Liver (tissue), 3 donors: ENCODE results near the gene TAB2.

Experiments
- ATF3 ChIP-seq: IDR thresholded peaks from 2 replicates; pipeline ENCODE4 v1.6.1; 2016; ENCODE audit warnings: antibody characterized with exemption
- CTCF ChIP-seq: fragments of 150-350 bp; IDR thresholded peaks from 2 replicates; pipeline ENCODE4 v1.5.1; 2017; ENCODE audit warnings: improper control_type of control experiment, low read depth, low read length; ENCODE audit not compliant: missing input control
- EGR1 ChIP-seq, 2 donors: IDR thresholded peaks; 2 replicates each; pipeline ENCODE4 v1.6.1; 2016 to 2018; ENCODE audit warnings: antibody characterized with exemption in 2 of 2, low read depth in 2 of 2
- FOXA2 ChIP-seq: IDR thresholded peaks from 2 replicates; pipeline ENCODE4 v1.6.1; 2016; ENCODE audit warnings: antibody characterized with exemption
- GABPA ChIP-seq, 2 donors: IDR thresholded peaks in 1 of 2; conservative IDR thresholded peaks in 1 of 2; 2 replicates each; pipeline ENCODE4 v1.6.1; 2016; ENCODE audit warnings: antibody characterized with exemption in 2 of 2, mild to moderate bottlenecking in 1 of 2, moderate library complexity in 1 of 2
- JUND ChIP-seq, 2 donors: IDR thresholded peaks; 2 replicates each; pipeline ENCODE4 v1.6.1; 2016; ENCODE audit warnings: antibody characterized with exemption in 2 of 2
- MAX ChIP-seq: IDR thresholded peaks from 2 replicates; pipeline ENCODE4 v1.6.1; 2016; ENCODE audit warnings: antibody characterized with exemption
- RAD21 ChIP-seq, 2 donors: IDR thresholded peaks; 2 replicates each; pipeline ENCODE4 v1.6.1; 2016; ENCODE audit warnings: antibody characterized with exemption in 2 of 2, mild to moderate bottlenecking in 2 of 2
- RXRA ChIP-seq, 2 donors: IDR thresholded peaks; 2 replicates each; pipeline ENCODE4 v1.6.1; 2017 to 2018; ENCODE audit warnings: antibody characterized with exemption in 2 of 2, mild to moderate bottlenecking in 1 of 2
- SP1 ChIP-seq: IDR thresholded peaks from 2 replicates; pipeline ENCODE4 v1.6.1; 2018; ENCODE audit warnings: antibody characterized with exemption, mild to moderate bottlenecking
- TAF1 ChIP-seq: conservative IDR thresholded peaks from 2 replicates; pipeline ENCODE4 v1.6.1; 2016; ENCODE audit warnings: antibody characterized with exemption, mild to moderate bottlenecking
- YY1 ChIP-seq: IDR thresholded peaks from 2 replicates; pipeline ENCODE4 v1.6.1; 2016; ENCODE audit warnings: antibody characterized with exemption, mild to moderate bottlenecking
- TF ChIP-seq, protein P1 (sequence below): IDR thresholded peaks from 2 replicates; pipeline ENCODE4 v1.6.1; 2016; ENCODE audit warnings: antibody characterized with exemption, mild to moderate bottlenecking
- donor health status: healthy.
- donor health status: healthy.

- TF ChIP-seq CTCF (no peak), ATF3 (no peak), MAX (no peak), RAD21 (IDR thresholded peaks at IDR 0.05) (no peak), SP1 (no peak), TAF1 (no peak), EGR1 (IDR thresholded peaks at IDR 0.05; ENCODE audit: low read depth in 2 of 2) (no peak), GABPA (IDR thresholded peaks at IDR 0.05 in 1 of 2, conservative IDR thresholded peaks at IDR 0.05 in 1 of 2) (no peak), FOXA2 (no peak), YY1 (no peak), RXRA (IDR thresholded peaks at IDR 0.05) (no peak), JUND (IDR thresholded peaks at IDR 0.05) (no peak)
- TF ChIP-seq, protein P1, sequence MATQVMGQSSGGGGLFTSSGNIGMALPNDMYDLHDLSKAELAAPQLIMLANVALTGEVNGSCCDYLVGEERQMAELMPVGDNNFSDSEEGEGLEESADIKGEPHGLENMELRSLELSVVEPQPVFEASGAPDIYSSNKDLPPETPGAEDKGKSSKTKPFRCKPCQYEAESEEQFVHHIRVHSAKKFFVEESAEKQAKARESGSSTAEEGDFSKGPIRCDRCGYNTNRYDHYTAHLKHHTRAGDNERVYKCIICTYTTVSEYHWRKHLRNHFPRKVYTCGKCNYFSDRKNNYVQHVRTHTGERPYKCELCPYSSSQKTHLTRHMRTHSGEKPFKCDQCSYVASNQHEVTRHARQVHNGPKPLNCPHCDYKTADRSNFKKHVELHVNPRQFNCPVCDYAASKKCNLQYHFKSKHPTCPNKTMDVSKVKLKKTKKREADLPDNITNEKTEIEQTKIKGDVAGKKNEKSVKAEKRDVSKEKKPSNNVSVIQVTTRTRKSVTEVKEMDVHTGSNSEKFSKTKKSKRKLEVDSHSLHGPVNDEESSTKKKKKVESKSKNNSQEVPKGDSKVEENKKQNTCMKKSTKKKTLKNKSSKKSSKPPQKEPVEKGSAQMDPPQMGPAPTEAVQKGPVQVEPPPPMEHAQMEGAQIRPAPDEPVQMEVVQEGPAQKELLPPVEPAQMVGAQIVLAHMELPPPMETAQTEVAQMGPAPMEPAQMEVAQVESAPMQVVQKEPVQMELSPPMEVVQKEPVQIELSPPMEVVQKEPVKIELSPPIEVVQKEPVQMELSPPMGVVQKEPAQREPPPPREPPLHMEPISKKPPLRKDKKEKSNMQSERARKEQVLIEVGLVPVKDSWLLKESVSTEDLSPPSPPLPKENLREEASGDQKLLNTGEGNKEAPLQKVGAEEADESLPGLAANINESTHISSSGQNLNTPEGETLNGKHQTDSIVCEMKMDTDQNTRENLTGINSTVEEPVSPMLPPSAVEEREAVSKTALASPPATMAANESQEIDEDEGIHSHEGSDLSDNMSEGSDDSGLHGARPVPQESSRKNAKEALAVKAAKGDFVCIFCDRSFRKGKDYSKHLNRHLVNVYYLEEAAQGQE, result no peak
Observed at GRCh38 chr6:149453597-149454345, 136.3 kb downstream of the TAB2 start.
